HepG2 (cell line): ENCODE results near the gene PCSK6. TPM values are rescaled to one million over a fixed set of nuclear protein-coding genes. Genes with fewer than 3 reads are reported as not detected.

Experiments used
- ATAC-seq: fragments of 200-7000 bp; cut with Tn5 transposase; 3 replicates; pipeline ENCODE4 v1.9.1; 2020; ENCODE audit warnings: mild to moderate bottlenecking, moderate library complexity
- BruUV-seq: library from RNA; stranded (reverse); fragments of 400-500 nt; replicated peaks from 2 replicates; lab custom pipeline; 2021; lab: Mats Ljungman, UMichigan
- CTCF ChIA-PET: fragments of 300-600 bp; formaldehyde crosslinking; extraction: SDS; loops from one replicate; lab custom pipeline; 2021; ENCODE audit warnings: low total read pairs, inconsistent platforms, low intra/inter-chr PET ratio; lab: Yijun Ruan, JAX
- POLR2A ChIA-PET: fragments of 350-600 bp; sonication (Branson Sonifier 250); formaldehyde crosslinking; loops from one replicate; lab custom pipeline; 2020; ENCODE audit warnings: antibody characterized with exemption, inconsistent platforms; lab: Yijun Ruan, JAX
- DNase-seq: peaks from one replicate; pipeline ENCODE4 v3.0.0-alpha.2; 2015; ENCODE audit warnings: low spot score
- FAIRE-seq: peaks from 3 replicates; lab custom pipeline; 2011; peaks lifted over from hg19 to GRCh38; lab: Jason Lieb, UNC
- H2AFZ ChIP-seq: one replicate; pipeline ENCODE4 v1.6.1; 2011; ENCODE audit warnings: low read length, inconsistent platforms
- H3K27ac ChIP-seq: fragments of 300-600 bp; 3 replicates; pipeline ENCODE4 v1.8.0; 2011; ENCODE audit warnings: mixed run types, mild to moderate bottlenecking, mixed read lengths, low read length, inconsistent platforms; ENCODE audit not compliant: insufficient read depth; ENCODE audit errors: extremely low read length
- H3K27me3 ChIP-seq, 2 experiments: fragments of 200-600 bp in 1 of 2; 2 replicates in 1 of 2; 3 replicates in 1 of 2; pipeline versions ENCODE4 v1.6.0 to v1.8.0; 2011; ENCODE audit warnings: low read length in 2 of 2, mild to moderate bottlenecking in 2 of 2, moderate library complexity in 2 of 2, inconsistent platforms in 1 of 2; ENCODE audit not compliant: insufficient read depth in 2 of 2, control insufficient read depth in 1 of 2
- H3K36me3 ChIP-seq, 2 experiments: fragments of 200-600 bp in 1 of 2; replicated peaks in 1 of 2; 2 replicates in 1 of 2; 3 replicates in 1 of 2; pipeline versions ENCODE4 v1.5.1 to v1.8.0; 2011; ENCODE audit warnings: low read length in 2 of 2, inconsistent platforms in 1 of 2; ENCODE audit not compliant: insufficient read depth in 2 of 2, control insufficient read depth in 1 of 2
- H3K4me1 ChIP-seq: 2 replicates; pipeline ENCODE4 v1.5.1; 2012; ENCODE audit warnings: low read length, inconsistent platforms; ENCODE audit not compliant: insufficient read depth
- H3K4me2 ChIP-seq: 2 replicates; pipeline ENCODE4 v1.6.0; 2011; ENCODE audit warnings: low read depth, low read length, inconsistent platforms
- H3K4me3 ChIP-seq, 3 experiments: fragments of 200-600 bp in 1 of 3; sonication (generic), shearing (Covaris generic) in 1 of 3; replicated peaks in 1 of 3; 2 replicates each; pipeline ENCODE4 v1.5.1; 2011 to 2016; ENCODE audit warnings: low read length in 3 of 3, inconsistent platforms in 2 of 3, low read depth in 2 of 3, mild to moderate bottlenecking in 2 of 3, control low read depth in 1 of 3, mixed read lengths in 1 of 3; ENCODE audit not compliant: insufficient read depth in 1 of 3
- H3K79me2 ChIP-seq: one replicate; pipeline ENCODE4 v1.6.1; 2011; ENCODE audit warnings: low read length, inconsistent platforms; ENCODE audit not compliant: insufficient read depth
- H3K9ac ChIP-seq: 2 replicates; pipeline ENCODE4 v1.6.0; 2011; ENCODE audit warnings: mild to moderate bottlenecking, low read depth, low read length, inconsistent platforms; ENCODE audit not compliant: insufficient read depth
- H3K9me3 ChIP-seq: 2 replicates; pipeline ENCODE4 v1.5.1; 2012; ENCODE audit warnings: mild to moderate bottlenecking, low read length
- H4K20me1 ChIP-seq: 2 replicates; pipeline ENCODE4 v1.6.0; 2011; ENCODE audit warnings: inconsistent platforms, mild to moderate bottlenecking, low read length, moderate library complexity; ENCODE audit not compliant: insufficient read depth
- CREB1 ChIP-seq, 2 experiments: fragments of 450-650 bp in 1 of 2; IDR thresholded peaks; 2 replicates each; pipeline ENCODE4 v1.6.1; 2016 to 2017; ENCODE audit warnings: control low read depth in 1 of 2, mild to moderate bottlenecking in 1 of 2, missing compliant biosample characterization in 1 of 2, missing genetic modification characterization in 1 of 2
- CTCF ChIP-seq: sonication (generic); formaldehyde crosslinking; IDR thresholded peaks from 2 replicates; pipeline ENCODE4 v1.5.0; 2020; ENCODE audit warnings: mild to moderate bottlenecking, missing genetic modification reagents, moderate library complexity
- HMGXB4 ChIP-seq, 2 experiments: sonication (generic) in 1 of 2; formaldehyde crosslinking in 1 of 2; IDR thresholded peaks; 2 replicates each; pipeline versions ENCODE4 v1.4.0 to v1.6.1; 2018 to 2020; ENCODE audit warnings: missing genetic modification reagents in 2 of 2, borderline replicate concordance in 1 of 2, low read depth in 1 of 2, mild to moderate bottlenecking in 1 of 2, missing biosample characterization in 1 of 2
- SMC3 ChIP-seq: IDR thresholded peaks from 2 replicates; pipeline ENCODE4 v1.6.1; 2011; ENCODE audit warnings: low read length, improper control_type of control experiment
- SNAPC2 ChIP-seq: sonication (generic); formaldehyde crosslinking; IDR thresholded peaks from 2 replicates; pipeline ENCODE4 v1.8.1; 2022; ENCODE audit warnings: mild to moderate bottlenecking, missing genetic modification reagents
- STAG1 ChIP-seq: sonication (generic); formaldehyde crosslinking; IDR thresholded peaks from 2 replicates; pipeline ENCODE4 v1.4.0; 2020; ENCODE audit warnings: missing genetic modification reagents
- WGBS: methylation state at CpG from one replicate; pipeline ENCODE4 v1.1.6; 2017; ENCODE audit warnings: low lambda C conversion rate; 5-methylcytosine and 5-hydroxymethylcytosine counted together
- in situ Hi-C: cut with HindIII; loops from 2 replicates; pipeline ENCODE4 v1.10.0; 2017; ENCODE audit warnings: low pct_unique_long_range_greater_than_20kb; ENCODE audit not compliant: extremely low pct_ligation_motif_present
- intact Hi-C: fragments of 100-400 bp; cut with micrococcal nuclease; formaldehyde crosslinking; loops from one replicate; pipeline ENCODE4 v1.10.0; 2022; ENCODE audit not compliant: unreplicated experiment
- polyA plus RNA-seq, 8 experiments: library from polyadenylated mRNA; depleted of rRNA in 3 of 8; stranded (reverse) in 7 of 8; unstranded in 1 of 8; fragments of >200 nt; fragmentation: Illumina TruSeq in 4 of 8; extraction: Trizol in 4 of 8; gene quantifications; 2 replicates each; pipeline versions ENCODE4 v1.2.1 to v1.2.3, GENCODE V29; 2011 to 2016; ENCODE audit warnings: low read depth in 4 of 8, missing spikeins in 1 of 8, mixed read lengths in 1 of 8; ENCODE audit not compliant: insufficient read depth in 1 of 8
- total RNA-seq, 5 experiments: library from RNA; depleted of rRNA; stranded (reverse); fragments of >200 nt; fragmentation: Illumina TruSeq; extraction: Trizol; gene quantifications; 2 replicates each; pipeline ENCODE4 v1.2.3, GENCODE V29; 2016; ENCODE audit warnings: low read depth in 1 of 5

Gene PCSK6
- total and polyA plus RNA-seq, 2 of the 13 experiments (the other 11 are each of a cell fraction or from before 2014, with no cell fraction given), result 56.5 to 155 TPM

GRCh38 chr15:101258238-101259144 lies 231.0 kb downstream of the PCSK6 start (continued):
- peak in 1 of 2 experiments; percentile 24; a peak in 1 of 4 replicates for TF ChIP-seq HMGXB4 (CRISPR knock-in tag; IDR thresholded peaks at IDR 0.05; ENCODE audit: borderline replicate concordance in 1 of 2, low read depth in 1 of 2)
- TF ChIP-seq CREB1 (IDR thresholded peaks at IDR 0.05), result no peak
- TF ChIP-seq CREB1 (CRISPR knock-in tag; IDR thresholded peaks at IDR 0.05), result 0 out of 2 replicates have a peak, but pooled peaks have one; percentile 19

GRCh38 chr15:101256757-101257156 lies 232.8 kb downstream of the PCSK6 start:
- ChIA-PET POLR2A (no interaction called here), CTCF (interaction anchor here (1.3 to 4.7 kb wide), 3 partner anchors 167 to 244 kb away, joined by 5 to 72 read pairs (median 37); no protein-coding TSS in a partner anchor)
- H3K4me2 ChIP-seq, result no peak overlapping the region

More at GRCh38 chr15:101256757-101257156, 232.8 kb downstream of the PCSK6 start:
- WGBS, result 38% methylated on average over 6 of the region's 6 CpGs
- FAIRE-seq (no peak), DNase-seq (no peak), ATAC-seq (no peak)
- no peaks in the 10 kb centered on the region for H3K79me2 ChIP-seq
- H3K27ac ChIP-seq, result no peak overlapping the region
- no peaks in the 10 kb centered on the region for H3K9me3 ChIP-seq
- intact Hi-C loops (loop anchor here (10.0 kb wide), 2 partner anchors 132 to 342 kb away; partner anchors contain the start of gene LRRK1), in situ Hi-C loops (loop anchor here (5.0 to 25.0 kb wide), 4 partner anchors 172 to 594 kb away; partner anchors contain the start of gene LRRK1)
- H3K9ac ChIP-seq, result no peak overlapping the region
- no TSS peak for BruUV-seq
- no peaks in the 10 kb centered on the region for H4K20me1 ChIP-seq
- TF ChIP-seq CTCF (peak; percentile 44), SMC3 (peak; percentile 28; the same call in 1 of the 2 replicates), STAG1 (CRISPR knock-in tag) (peak; percentile 44), SNAPC2 (CRISPR knock-in tag) (no peak)
- no peaks in the 10 kb centered on the region for H3K36me3 ChIP-seq
- H3K4me3 ChIP-seq, result no peak overlapping the region
- H3K27me3 ChIP-seq, result peaks cover 0 to 4% of the 10 kb centered on the region in 2 experiments; a peak in 2 of 5 replicates
- no peak overlapping the region for H2AFZ ChIP-seq
- H3K4me1 ChIP-seq, result peaks cover 42% of the 10 kb centered on the region
